Osteocyte (in vitro differentiated cells): ENCODE measurements around the gene JUNB. TPM values are rescaled to one million over a fixed set of nuclear protein-coding genes. Genes with fewer than 3 reads are reported as not detected.
A peak's percentile ranks its signal among the peaks of the same experiment; 100 is the strongest.

Experiments used
- DNase-seq: peaks from one replicate; pipeline ENCODE4 v3.0.0; 2021; ENCODE audit warnings: mixed read lengths; ENCODE audit not compliant: unreplicated experiment; ENCODE audit errors: extremely low spot score
- H3K27ac Mint-ChIP-seq: one replicate; pipeline ENCODE4 v1.8.0; 2021; ENCODE audit warnings: mild to moderate bottlenecking, mixed read lengths; ENCODE audit not compliant: unreplicated experiment
- H3K27me3 Mint-ChIP-seq: one replicate; pipeline ENCODE4 v1.8.0; 2021; ENCODE audit warnings: mixed read lengths; ENCODE audit not compliant: unreplicated experiment
- H3K36me3 Mint-ChIP-seq: one replicate; pipeline ENCODE4 v1.8.0; 2021; ENCODE audit warnings: mixed read lengths; ENCODE audit not compliant: unreplicated experiment
- H3K4me1 Mint-ChIP-seq: one replicate; pipeline ENCODE4 v1.8.0; 2021; ENCODE audit warnings: mixed read lengths; ENCODE audit not compliant: unreplicated experiment
- H3K4me3 Mint-ChIP-seq: one replicate; pipeline ENCODE4 v1.8.0; 2021; ENCODE audit warnings: mild to moderate bottlenecking, moderate library complexity, mixed read lengths; ENCODE audit not compliant: unreplicated experiment
- H3K9me3 Mint-ChIP-seq: one replicate; pipeline ENCODE4 v1.8.0; 2021; ENCODE audit warnings: mixed read lengths; ENCODE audit not compliant: unreplicated experiment
- total RNA-seq: library from RNA; stranded (reverse); gene quantifications from 2 replicates; pipeline ENCODE4 v1.2.1, GENCODE V29; 2021
- TF ChIP-seq, protein P1 (sequence below): fragments of 200-600 bp; sonication (generic); IDR thresholded peaks from 2 replicates; pipeline ENCODE4 v1.5.0; 2021; ENCODE audit warnings: antibody characterized with exemption, mild to moderate bottlenecking, moderate library complexity

The JUNB gene
- total RNA-seq, 1 donor from 2014 or later, result 158 TPM

- Mint-ChIP-seq H3K27me3 (peaks cover 73% of the 10 kb centered on the region), H3K4me1 (peaks cover 29% of the 10 kb centered on the region), H3K27ac (no peak overlapping the region), H3K9me3 (no peaks in the 10 kb centered on the region), H3K4me3 (no peak overlapping the region), H3K36me3 (no peaks in the 10 kb centered on the region)
- DNase-seq, result no peak
- TF ChIP-seq, protein P1, sequence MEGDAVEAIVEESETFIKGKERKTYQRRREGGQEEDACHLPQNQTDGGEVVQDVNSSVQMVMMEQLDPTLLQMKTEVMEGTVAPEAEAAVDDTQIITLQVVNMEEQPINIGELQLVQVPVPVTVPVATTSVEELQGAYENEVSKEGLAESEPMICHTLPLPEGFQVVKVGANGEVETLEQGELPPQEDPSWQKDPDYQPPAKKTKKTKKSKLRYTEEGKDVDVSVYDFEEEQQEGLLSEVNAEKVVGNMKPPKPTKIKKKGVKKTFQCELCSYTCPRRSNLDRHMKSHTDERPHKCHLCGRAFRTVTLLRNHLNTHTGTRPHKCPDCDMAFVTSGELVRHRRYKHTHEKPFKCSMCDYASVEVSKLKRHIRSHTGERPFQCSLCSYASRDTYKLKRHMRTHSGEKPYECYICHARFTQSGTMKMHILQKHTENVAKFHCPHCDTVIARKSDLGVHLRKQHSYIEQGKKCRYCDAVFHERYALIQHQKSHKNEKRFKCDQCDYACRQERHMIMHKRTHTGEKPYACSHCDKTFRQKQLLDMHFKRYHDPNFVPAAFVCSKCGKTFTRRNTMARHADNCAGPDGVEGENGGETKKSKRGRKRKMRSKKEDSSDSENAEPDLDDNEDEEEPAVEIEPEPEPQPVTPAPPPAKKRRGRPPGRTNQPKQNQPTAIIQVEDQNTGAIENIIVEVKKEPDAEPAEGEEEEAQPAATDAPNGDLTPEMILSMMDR, result no peak
Observed at GRCh38 chr19:12837225-12837624, 45.9 kb downstream of the JUNB start.

DNA sequence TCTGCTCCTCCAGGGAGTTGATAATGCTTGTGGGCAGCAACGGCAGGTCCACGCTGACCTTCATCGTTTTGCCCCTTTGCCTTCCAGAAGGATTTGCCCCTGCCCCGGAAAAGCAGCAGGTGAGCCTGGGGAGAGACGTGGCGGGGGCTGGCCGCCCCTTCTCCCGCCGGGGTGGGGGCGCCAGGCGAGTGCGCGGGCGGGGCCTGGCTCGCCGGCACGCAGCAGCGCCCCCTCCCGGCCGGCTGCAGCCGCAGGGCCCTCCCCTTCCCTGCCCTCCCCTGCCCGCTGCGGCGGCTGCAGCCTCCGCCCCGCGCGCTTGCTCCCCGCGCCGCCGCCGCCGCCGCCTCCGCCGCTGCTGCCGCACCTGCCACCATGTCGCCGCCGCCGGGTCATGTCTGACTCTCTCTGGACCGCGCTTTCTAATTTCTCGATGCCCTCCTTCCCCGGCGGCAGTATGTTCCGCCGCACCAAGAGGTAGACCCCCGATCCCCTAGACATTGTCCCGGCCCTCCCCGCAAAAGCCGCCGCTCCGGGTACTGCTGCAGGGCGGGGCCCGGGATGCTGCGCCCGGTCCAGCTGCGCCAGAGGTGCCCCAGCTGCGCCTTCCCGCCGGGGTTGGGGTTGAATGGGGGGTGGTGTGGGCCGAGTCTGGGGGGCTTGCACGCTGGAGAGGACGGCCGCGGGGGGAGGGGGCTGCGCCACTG lies 47.0 kb downstream of the JUNB start, which contains the start of gene MAST1:
Gene MAST1, plus strand, starts transcription at position 334 of the 704 bp plus-strand sequence. Its CDS starts 58 bp downstream, at position 392.
- H3K27me3 Mint-ChIP-seq, result peaks cover 72% of the 10 kb centered on the region
- no peak within 1 kb of the TSS for H3K27ac Mint-ChIP-seq
- H3K9me3 Mint-ChIP-seq, result no peaks in the 10 kb centered on the region
- TF ChIP-seq, protein P1, result peak; percentile 65
- peaks cover 24% of the 10 kb centered on the region for H3K4me1 Mint-ChIP-seq
- H3K36me3 Mint-ChIP-seq, result no peaks in the 10 kb centered on the region
- H3K4me3 Mint-ChIP-seq, result peak within 1 kb of the TSS; percentile 50
- no peak for DNase-seq

- H3K27ac Mint-ChIP-seq, result no peak overlapping the region
- H3K36me3 Mint-ChIP-seq, result no peaks in the 10 kb centered on the region
- peaks cover 73% of the 10 kb centered on the region for H3K27me3 Mint-ChIP-seq
- H3K9me3 Mint-ChIP-seq, result no peaks in the 10 kb centered on the region
- no peak overlapping the region for H3K4me3 Mint-ChIP-seq
- H3K4me1 Mint-ChIP-seq, result peaks cover 23% of the 10 kb centered on the region
- TF ChIP-seq, protein P1, result no peak
- no peak for DNase-seq
Observed at GRCh38 chr19:12838886-12839756, 47.8 kb downstream of the JUNB start.

DNA sequence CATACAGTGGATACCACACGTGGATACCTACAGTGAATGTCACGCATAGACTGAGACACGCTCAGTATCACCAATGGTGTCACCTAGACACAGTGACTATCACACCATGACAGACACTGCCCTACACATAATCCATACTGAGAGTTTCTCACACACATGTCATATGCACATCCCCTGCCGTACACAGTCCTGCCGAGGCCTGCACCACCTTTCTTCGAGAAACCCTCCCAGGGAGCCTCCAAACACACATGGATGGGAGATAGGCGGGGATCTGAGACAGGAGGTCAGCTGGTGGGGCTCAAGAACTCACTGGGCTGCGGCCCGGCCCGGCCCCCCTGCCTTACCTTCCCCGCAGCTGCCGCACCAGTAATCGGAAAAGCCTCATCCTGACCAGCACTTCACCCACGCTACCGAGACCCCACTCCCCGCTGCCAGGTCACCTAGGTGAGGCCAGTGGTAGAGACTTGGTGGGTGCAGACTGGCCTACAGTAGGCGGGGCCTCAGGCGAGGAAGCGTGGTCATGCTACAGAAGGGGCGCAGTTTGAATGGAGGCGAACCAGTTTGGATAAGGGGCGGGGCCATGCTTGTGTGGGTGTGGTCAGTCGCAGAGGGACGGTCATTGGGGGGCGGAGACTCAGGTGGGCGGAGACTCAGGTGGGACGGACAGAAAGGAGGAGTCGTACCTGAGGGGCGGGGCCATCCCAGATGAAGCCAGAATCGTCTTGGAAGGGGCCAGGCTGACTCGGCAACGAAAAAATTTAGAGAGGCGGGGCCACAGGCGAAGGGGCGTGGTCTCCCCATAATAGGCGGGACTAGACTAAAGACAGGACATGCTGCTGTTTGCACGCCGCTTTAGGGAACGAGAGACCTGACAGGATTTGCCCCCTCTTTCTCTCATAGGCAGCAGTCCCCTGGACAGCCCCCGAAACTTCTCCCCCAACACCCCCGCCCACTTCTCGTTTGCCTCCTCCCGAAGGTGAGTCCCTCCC lies 49.1 kb downstream of the JUNB start:
- Mint-ChIP-seq H3K4me3 (peak overlapping the region; percentile 55), H3K4me1 (peaks cover 20% of the 10 kb centered on the region), H3K27ac (no peak overlapping the region), H3K36me3 (no peaks in the 10 kb centered on the region), H3K9me3 (no peaks in the 10 kb centered on the region), H3K27me3 (peaks cover 66% of the 10 kb centered on the region)
- TF ChIP-seq, protein P1, result no peak
- no peak for DNase-seq
